DMS114 treated with DMSO at 0.1 percent for 48 hours (cell line): ENCODE measurements around the gene LRRC41.
"Not testable (repeated sequence)": the region's sequence is repeated elsewhere in the genome, so short reads cannot be mapped to it uniquely, and the experiment has no call there.

Experiments used
- DNase-seq: peaks from one replicate; lab custom pipeline; 2025; ENCODE audit not compliant: unreplicated experiment; lab: John Stamatoyannopoulos, UW

LRRC41 gene

GRCh38 chr1:46328182-46328581 is 24.8 kb upstream of the LRRC41 start:
- DNase-seq, result not testable (repeated sequence)

DNA sequence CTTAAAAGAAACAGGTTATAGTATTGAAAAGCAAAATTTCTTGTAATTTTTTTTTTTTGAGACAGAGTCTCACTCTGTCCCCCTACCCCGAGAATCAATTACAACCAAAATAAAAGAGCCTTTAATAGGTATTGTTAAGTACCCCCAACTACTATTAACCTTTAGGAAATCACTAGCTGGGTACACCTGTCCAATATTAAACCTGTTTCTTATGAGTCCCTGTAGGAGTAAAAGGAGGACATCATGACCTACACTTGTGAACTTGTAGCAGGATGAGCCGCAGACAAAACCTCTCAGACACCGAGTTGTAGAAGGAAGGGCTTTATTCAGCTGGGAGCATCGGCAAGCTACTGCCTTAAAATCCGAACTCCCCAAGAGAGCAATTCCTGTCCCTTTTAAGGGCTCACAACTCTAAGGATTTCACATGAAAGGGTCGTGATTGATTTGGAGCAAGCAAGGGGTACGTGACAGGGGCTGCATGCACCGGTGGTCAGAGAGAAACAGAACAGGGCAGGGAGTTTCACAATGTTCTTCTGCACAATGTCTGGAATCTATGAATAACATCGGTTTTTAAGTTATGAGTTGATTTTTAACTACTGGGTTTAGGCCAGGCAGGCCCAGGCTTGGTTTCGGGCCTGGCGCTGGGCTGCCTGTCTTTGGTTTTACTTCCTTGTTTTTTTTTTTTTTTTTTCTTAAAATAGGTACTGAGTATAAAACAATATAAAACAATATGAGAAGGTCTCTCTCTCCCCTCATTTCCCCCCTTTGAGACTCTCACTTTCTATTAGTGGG is 22.1 kb upstream of the LRRC41 start:
- not testable (repeated sequence) for DNase-seq

- DNase-seq, result not testable (repeated sequence)
Measured at GRCh38 chr1:46322191-46322590, 18.8 kb upstream of the LRRC41 start.

GRCh38 chr1:46319960-46320914 is 16.8 kb upstream of the LRRC41 start:
- not testable (repeated sequence) for DNase-seq

DNA sequence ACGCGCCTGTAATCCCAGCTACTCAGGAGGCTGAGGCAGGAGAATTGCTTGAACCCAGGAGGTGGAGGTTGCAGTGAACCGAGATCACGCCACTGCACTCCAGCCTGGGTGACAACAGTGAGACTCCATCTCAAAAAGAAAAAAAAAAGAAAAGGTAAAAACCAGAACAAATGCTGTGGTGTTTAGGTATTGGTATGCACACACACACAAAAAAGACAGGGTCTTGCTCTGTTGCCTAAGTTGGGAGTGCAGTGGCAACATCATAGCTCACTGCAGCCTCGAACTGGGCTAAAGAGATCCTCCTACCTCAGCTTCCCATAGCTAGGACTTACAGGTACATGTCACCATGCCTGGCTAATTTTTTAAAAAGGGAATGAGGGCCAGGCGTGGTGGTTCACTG is 15.9 kb upstream of the LRRC41 start:
- DNase-seq, result not testable (repeated sequence)

DNA sequence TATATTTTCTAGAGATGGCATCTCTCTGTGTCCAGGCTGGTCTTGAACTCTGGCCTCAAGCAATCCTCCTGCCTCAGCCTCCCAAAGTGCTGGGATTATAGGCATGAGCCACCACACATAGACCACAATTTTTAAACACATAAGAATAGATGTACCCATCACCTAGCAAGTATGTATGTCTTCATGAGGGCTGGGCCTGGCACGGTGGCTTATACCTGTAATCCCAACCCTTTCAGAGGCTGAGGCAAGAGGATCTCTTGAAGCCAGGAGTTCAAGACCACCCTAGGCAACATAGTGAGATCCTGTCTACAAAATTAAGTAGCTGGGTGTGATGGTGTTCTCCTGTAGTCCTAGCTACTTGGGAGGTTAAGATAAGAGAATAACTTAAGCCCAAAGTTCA is 13.9 kb upstream of the LRRC41 start:
- no peak for DNase-seq

GRCh38 chr1:46315669-46316403 is 12.4 kb upstream of the LRRC41 start:
- DNase-seq, result no peak

- DNase-seq, result no peak
Measured at GRCh38 chr1:46310321-46310720, 6.9 kb upstream of the LRRC41 start.

- no peak for DNase-seq
Measured at GRCh38 chr1:46309401-46310159, 6.2 kb upstream of the LRRC41 start.

- DNase-seq, result no peak
Measured at GRCh38 chr1:46306159-46306530, 2.7 kb upstream of the LRRC41 start.

- no peak for DNase-seq
Measured at GRCh38 chr1:46303872-46304326, 483 bp upstream of the LRRC41 start.

- DNase-seq, result no peak
Measured at GRCh38 chr1:46302641-46303037, 777 bp downstream of the LRRC41 start.

- DNase-seq, result no peak
Measured at GRCh38 chr1:46301808-46302640, 1.4 kb downstream of the LRRC41 start.

DNA sequence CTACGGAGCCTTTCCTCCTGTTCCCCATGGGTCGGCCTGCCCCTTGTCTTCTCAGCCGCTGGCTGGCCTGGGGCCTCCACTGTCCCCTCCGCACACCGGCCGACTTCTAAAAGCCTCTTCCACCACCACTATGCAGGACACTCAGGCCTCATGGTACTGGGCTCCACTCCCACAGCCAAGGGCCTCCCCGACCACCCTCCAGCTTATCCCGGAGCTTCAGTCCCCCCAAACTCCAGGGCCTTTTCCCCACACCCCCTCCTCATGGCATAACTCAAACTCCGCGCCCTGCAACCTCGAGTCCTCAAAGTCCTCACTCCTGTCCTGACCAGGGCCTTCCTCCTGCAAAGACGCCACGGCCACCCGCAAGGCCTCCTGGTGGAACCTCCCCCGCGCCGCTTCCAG is 2.0 kb downstream of the LRRC41 start:
- no peak for DNase-seq

GRCh38 chr1:46300673-46301405 is 2.6 kb downstream of the LRRC41 start:
- DNase-seq, result no peak

- no peak for DNase-seq
Measured at GRCh38 chr1:46298387-46298786, 5.0 kb downstream of the LRRC41 start.

- DNase-seq, result no peak
Measured at GRCh38 chr1:46295306-46295705, 8.1 kb downstream of the LRRC41 start.

GRCh38 chr1:46289976-46290375 is 13.4 kb downstream of the LRRC41 start:
- no peak for DNase-seq

DNA sequence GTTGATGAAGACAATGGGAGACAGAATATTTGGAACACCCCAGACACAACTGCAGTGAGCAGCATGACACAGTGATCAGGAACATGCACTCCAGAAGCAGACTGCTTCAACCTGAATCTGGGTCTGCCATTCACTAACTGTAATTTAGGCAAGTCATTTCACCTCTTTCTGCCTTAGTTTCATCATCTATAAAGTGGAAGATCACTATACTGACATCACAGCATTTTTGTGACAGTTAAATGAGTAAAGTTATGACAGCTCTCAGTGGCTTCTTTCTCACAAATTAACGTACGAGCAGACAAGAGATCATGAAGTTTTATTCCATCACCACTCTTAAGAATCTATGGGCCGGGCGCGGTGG is 14.3 kb downstream of the LRRC41 start:
- no peak for DNase-seq
